GM12878 (cell line): Measurements from ENCODE around the gene KIAA1328. TPM values are rescaled to one million over a fixed set of nuclear protein-coding genes. Genes with fewer than 3 reads are reported as not detected.

Experiments used
- ATAC-seq: fragments of 200-7000 bp; cut with Tn5 transposase; 3 replicates; pipeline ENCODE4 v1.9.1; 2020; ENCODE audit warnings: mild to moderate bottlenecking, moderate library complexity
- BruUV-seq: library from RNA; stranded (reverse); fragments of 400-500 nt; replicated peaks from 2 replicates; lab custom pipeline; 2021; lab: Mats Ljungman, UMichigan
- CTCF ChIA-PET: fragments of 300-600 bp; sonication (Branson Sonifier 250); formaldehyde crosslinking; extraction: SDS; loops from one replicate; lab custom pipeline; 2021; ENCODE audit warnings: inconsistent platforms; lab: Yijun Ruan, JAX
- POLR2A ChIA-PET: fragments of 350-600 bp; formaldehyde crosslinking; extraction: SDS; loops from one replicate; lab custom pipeline; 2021; ENCODE audit warnings: inconsistent platforms; lab: Charles Lee
- RAD21 ChIA-PET: fragments of 300-600 bp; sonication (Branson Sonifier 250); formaldehyde crosslinking; loops from one replicate; lab custom pipeline; 2023; ENCODE audit warnings: antibody characterized with exemption; ENCODE audit not compliant: unreplicated experiment; lab: Charles Lee
- SMC1A ChIA-PET: fragments of 300-600 bp; sonication (Branson Sonifier 250); formaldehyde crosslinking; loops from one replicate; lab custom pipeline; 2023; ENCODE audit not compliant: unreplicated experiment, uncharacterized antibody; lab: Charles Lee
- DNase-seq: peaks from one replicate; pipeline ENCODE4 v3.0.0-alpha.2; 2011; ENCODE audit warnings: low read depth, low spot score
- FAIRE-seq: peaks from 3 replicates; lab custom pipeline; 2011; peaks lifted over from hg19 to GRCh38; lab: Jason Lieb, UNC
- H2AFZ ChIP-seq: 2 replicates; pipeline ENCODE4 v1.6.0; 2011; ENCODE audit warnings: low read depth, low read length, control low read depth; ENCODE audit not compliant: control insufficient read depth
- H3K27ac ChIP-seq: 2 replicates; pipeline ENCODE4 v1.5.1; 2011; ENCODE audit warnings: control low read depth; ENCODE audit not compliant: control insufficient read depth, insufficient read depth
- H3K27me3 ChIP-seq, 2 experiments: replicated peaks in 1 of 2; 2 replicates each; pipeline versions ENCODE4 v1.6.0 to v1.6.1; 2011; ENCODE audit warnings: low read length in 1 of 2; ENCODE audit not compliant: control insufficient read depth in 2 of 2, insufficient read depth in 2 of 2
- H3K36me3 ChIP-seq, 2 experiments: 2 replicates each; pipeline ENCODE4 v1.5.1; 2011; ENCODE audit warnings: low read length in 1 of 2; ENCODE audit not compliant: control insufficient read depth in 2 of 2, insufficient read depth in 2 of 2
- H3K4me1 ChIP-seq: 2 replicates; pipeline ENCODE4 v1.6.1; 2011; ENCODE audit warnings: mild to moderate bottlenecking, low read length, moderate library complexity, mixed read lengths; ENCODE audit not compliant: control insufficient read depth, insufficient read depth
- H3K4me2 ChIP-seq: 2 replicates; pipeline ENCODE4 v1.6.0; 2011; ENCODE audit warnings: control low read depth; ENCODE audit not compliant: control insufficient read depth, insufficient read depth
- H3K4me3 ChIP-seq: fragments of 200-600 bp; sonication (generic); 2 replicates; pipeline ENCODE4 v1.5.1; 2016
- H3K79me2 ChIP-seq: 2 replicates; pipeline ENCODE4 v1.6.0; 2011; ENCODE audit warnings: low read length; ENCODE audit not compliant: control insufficient read depth, insufficient read depth
- H3K9ac ChIP-seq: 2 replicates; pipeline ENCODE4 v1.8.0; 2011; ENCODE audit warnings: low read length, control low read depth, mixed read lengths; ENCODE audit not compliant: control insufficient read depth, insufficient read depth
- H3K9me3 ChIP-seq: replicated peaks from 3 replicates; pipeline ENCODE4 v1.5.1; 2011; ENCODE audit warnings: mild to moderate bottlenecking, low read length; ENCODE audit not compliant: control insufficient read depth, insufficient read depth
- H4K20me1 ChIP-seq: 2 replicates; pipeline ENCODE4 v1.6.0; 2011; ENCODE audit not compliant: control insufficient read depth, insufficient read depth
- CHD2 ChIP-seq: IDR thresholded peaks from 2 replicates; pipeline ENCODE4 v1.6.1; 2011; ENCODE audit warnings: low read depth, low read length, improper control_type of control experiment, borderline replicate concordance
- EGR1 ChIP-seq, 2 experiments: IDR thresholded peaks; 1 replicate in 1 of 2; 2 replicates in 1 of 2; pipeline ENCODE4 v1.6.1; 2011 to 2012; ENCODE audit warnings: low read depth in 2 of 2, low read length in 2 of 2, borderline replicate concordance in 1 of 2, mild to moderate bottlenecking in 1 of 2, moderate library complexity in 1 of 2
- ESRRA ChIP-seq: IDR thresholded peaks from 2 replicates; pipeline ENCODE4 v1.6.1; 2012; ENCODE audit warnings: mild to moderate bottlenecking, low read length, improper control_type of control experiment
- LARP7 ChIP-seq: fragments of 450-650 bp; IDR thresholded peaks from 2 replicates; pipeline ENCODE4 v1.6.1; 2017; ENCODE audit warnings: mild to moderate bottlenecking
- MTA2 ChIP-seq: fragments of 450-650 bp; IDR thresholded peaks from 2 replicates; pipeline ENCODE4 v1.6.1; 2016; ENCODE audit warnings: low read depth, mild to moderate bottlenecking, moderate library complexity
- MTA3 ChIP-seq: IDR thresholded peaks from 2 replicates; pipeline ENCODE4 v1.6.1; 2012; ENCODE audit warnings: low read length, inconsistent platforms, borderline replicate concordance
- POLR2AphosphoS2 ChIP-seq: IDR thresholded peaks from 2 replicates; pipeline ENCODE4 v1.6.1; 2011; ENCODE audit warnings: low read depth, mild to moderate bottlenecking, low read length, improper control_type of control experiment, moderate library complexity
- RB1 ChIP-seq: fragments of 450-650 bp; formaldehyde crosslinking; IDR thresholded peaks from 2 replicates; pipeline ENCODE4 v1.6.1; 2017; ENCODE audit warnings: mild to moderate bottlenecking, borderline replicate concordance
- RUNX3 ChIP-seq: IDR thresholded peaks from 2 replicates; pipeline ENCODE4 v1.6.1; 2012; ENCODE audit warnings: low read length, inconsistent platforms
- SREBF1 ChIP-seq: IDR thresholded peaks from 2 replicates; pipeline ENCODE4 v1.6.1; 2012; ENCODE audit warnings: mild to moderate bottlenecking, low read length
- SREBF2 ChIP-seq: IDR thresholded peaks from 2 replicates; pipeline ENCODE4 v1.6.1; 2012; ENCODE audit warnings: mild to moderate bottlenecking, low read length
- STAT1 ChIP-seq: fragments of 450-650 bp; conservative IDR thresholded peaks from 2 replicates; pipeline ENCODE4 v1.6.1; 2014; ENCODE audit warnings: antibody characterized with exemption, mild to moderate bottlenecking
- YBX1 ChIP-seq: fragments of 450-650 bp; IDR thresholded peaks from 2 replicates; pipeline ENCODE4 v1.6.1; 2016; ENCODE audit warnings: antibody characterized with exemption
- ZNF217 ChIP-seq: fragments of 450-650 bp; IDR thresholded peaks from 2 replicates; pipeline ENCODE4 v1.6.1; 2017; ENCODE audit warnings: antibody characterized with exemption, mild to moderate bottlenecking
- ZNF592 ChIP-seq: fragments of 450-650 bp; IDR thresholded peaks from 2 replicates; pipeline ENCODE4 v1.6.1; 2017; ENCODE audit warnings: mild to moderate bottlenecking, moderate library complexity
- ZSCAN29 ChIP-seq: fragments of 450-650 bp; IDR thresholded peaks from 2 replicates; pipeline ENCODE4 v1.6.1; 2017; ENCODE audit warnings: mild to moderate bottlenecking, moderate library complexity
- WGBS: methylation state at CpG from one replicate; pipeline ENCODE4 v1.1.6; 2016; ENCODE audit warnings: low lambda C conversion rate; ENCODE audit not compliant: insufficient replicate concordance, insufficient coverage; ENCODE audit errors: missing lambda C conversion rate; 5-methylcytosine and 5-hydroxymethylcytosine counted together
- in situ Hi-C: fragments of 300-500 bp; cut with MboI; formaldehyde crosslinking; loops from 9 replicates; pipeline ENCODE4 v1.14.3; 2018; ENCODE audit warnings: mixed read lengths
- intact Hi-C: fragments of 100-400 bp; cut with micrococcal nuclease; formaldehyde crosslinking; loops from one replicate; pipeline ENCODE4 v1.14.2; 2022; ENCODE audit not compliant: unreplicated experiment
- polyA plus RNA-seq, 11 experiments: library from polyadenylated mRNA; depleted of rRNA in 4 of 11; unstranded in 6 of 11; stranded (reverse) in 5 of 11; fragments of >200 nt; fragmentation: Nextera tagmentation in 4 of 11; fragmentation: Illumina TruSeq in 1 of 11; extraction: Ambion mirVana in 4 of 11; extraction: Trizol in 1 of 11; gene quantifications; 1 replicate in 1 of 11; 2 replicates in 10 of 11; pipeline versions ENCODE4 v1.2.1 to v1.2.3, GENCODE V29; 2011 to 2016; ENCODE audit warnings: inconsistent platforms in 2 of 11, missing spikeins in 2 of 11, low read depth in 1 of 11
- total RNA-seq, 4 experiments: library from RNA; depleted of rRNA in 3 of 4; stranded (reverse); fragments of >200 nt in 3 of 4; fragmentation: Illumina TruSeq in 1 of 4; extraction: Trizol in 1 of 4; gene quantifications; 2 replicates each; pipeline versions ENCODE4 v1.2.1 to v1.2.3, GENCODE V29; 2013 to 2021
- TF ChIP-seq, protein P1 (sequence below): IDR thresholded peaks from 2 replicates; pipeline ENCODE4 v1.6.1; 2011; ENCODE audit warnings: mild to moderate bottlenecking, low read depth, low read length, moderate library complexity; ENCODE audit not compliant: insufficient replicate concordance
- TF ChIP-seq, protein P2 (sequence below): fragments of 450-650 bp; IDR thresholded peaks from 2 replicates; pipeline ENCODE4 v1.6.1; 2018; ENCODE audit warnings: borderline replicate concordance, mild to moderate bottlenecking; ENCODE audit not compliant: partially characterized antibody

The KIAA1328 gene
- total and polyA plus RNA-seq, 10 of the 15 experiments (the other 5 are each of a cell fraction or from before 2014, with no cell fraction given), result 3.1 to 7.1 (median 4.6) TPM

DNA sequence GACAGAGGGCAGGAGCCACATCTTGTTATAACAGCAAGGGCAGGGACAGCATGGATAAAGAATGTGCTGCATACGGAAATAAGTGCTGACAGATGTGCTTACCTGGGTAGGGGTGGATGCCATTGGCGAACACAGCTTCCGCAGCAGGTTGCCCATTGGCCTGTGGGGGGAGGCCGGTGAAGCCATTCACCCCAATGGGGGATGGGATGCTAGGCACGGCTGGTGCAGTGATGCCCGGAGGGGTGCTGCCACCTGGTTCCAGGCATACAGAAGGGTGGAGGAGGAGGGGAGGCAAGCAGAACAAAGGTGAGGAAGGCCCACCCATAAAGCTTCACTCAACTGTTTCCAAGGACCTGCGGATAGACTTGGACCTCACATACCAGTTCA, 441.7 kb downstream of the KIAA1328 start (continued):
- TF ChIP-seq CHD2, result no peak
- no peak for TF ChIP-seq ZNF217
- TF ChIP-seq LARP7, result no peak
- TF ChIP-seq MTA2, result no peak
- no peak for TF ChIP-seq RUNX3
- no peak for TF ChIP-seq EGR1 (IDR thresholded peaks at IDR 0.05; ENCODE audit: borderline replicate concordance in 1 of 2, low read depth in 2 of 2, low read length in 2 of 2)
- TF ChIP-seq RB1, result no peak
- no peak for TF ChIP-seq POLR2AphosphoS2
- TF ChIP-seq ZSCAN29, result no peak
- TF ChIP-seq, all 136 proteins: peak for 0

GRCh38 chr18:37272226-37272625, 443.3 kb downstream of the KIAA1328 start:
- no peaks in the 10 kb centered on the region for H4K20me1 ChIP-seq
- no peaks in the 10 kb centered on the region; the same call in 2 of the 3 replicates for H3K9me3 ChIP-seq
- H3K9ac ChIP-seq, result no peak overlapping the region
- no peaks in the 10 kb centered on the region for H3K36me3 ChIP-seq
- in situ Hi-C loops (no loop called here), intact Hi-C loops (no loop called here)
- FAIRE-seq, result no peak
- H3K4me3 ChIP-seq, result no peak overlapping the region
- POLR2A ChIA-PET, result interaction anchor here (0.6 kb wide), 1 partner anchor 34 kb away, joined by 3 read pairs; no protein-coding TSS in a partner anchor
- CTCF ChIA-PET, result no interaction called here
- ATAC-seq, result no peak
- H2AFZ ChIP-seq, result no peak overlapping the region
- no TSS peak for BruUV-seq
- RAD21 ChIA-PET, result no interaction called here
- H3K27me3 ChIP-seq, result no peaks in the 10 kb centered on the region; a peak in 2 of 4 replicates
- H3K4me1 ChIP-seq, result no peaks in the 10 kb centered on the region
- SMC1A ChIA-PET, result no interaction called here
- no peaks in the 10 kb centered on the region for H3K79me2 ChIP-seq
- no peak overlapping the region for H3K27ac ChIP-seq
- no peak overlapping the region for H3K4me2 ChIP-seq
- no peak for DNase-seq
- WGBS, result 0% methylated on average over 2 of the region's 2 CpGs
- TF ChIP-seq ESRRA, result no peak
- TF ChIP-seq, protein P1, sequence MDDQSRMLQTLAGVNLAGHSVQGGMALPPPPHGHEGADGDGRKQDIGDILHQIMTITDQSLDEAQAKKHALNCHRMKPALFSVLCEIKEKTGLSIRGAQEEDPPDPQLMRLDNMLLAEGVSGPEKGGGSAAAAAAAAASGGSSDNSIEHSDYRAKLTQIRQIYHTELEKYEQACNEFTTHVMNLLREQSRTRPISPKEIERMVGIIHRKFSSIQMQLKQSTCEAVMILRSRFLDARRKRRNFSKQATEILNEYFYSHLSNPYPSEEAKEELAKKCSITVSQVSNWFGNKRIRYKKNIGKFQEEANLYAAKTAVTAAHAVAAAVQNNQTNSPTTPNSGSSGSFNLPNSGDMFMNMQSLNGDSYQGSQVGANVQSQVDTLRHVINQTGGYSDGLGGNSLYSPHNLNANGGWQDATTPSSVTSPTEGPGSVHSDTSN, result no peak
- TF ChIP-seq ZNF592, result no peak
- TF ChIP-seq YBX1, result no peak
- TF ChIP-seq STAT1, result no peak
- TF ChIP-seq SREBF2, result no peak
- TF ChIP-seq MTA3, result no peak
- TF ChIP-seq, protein P2, sequence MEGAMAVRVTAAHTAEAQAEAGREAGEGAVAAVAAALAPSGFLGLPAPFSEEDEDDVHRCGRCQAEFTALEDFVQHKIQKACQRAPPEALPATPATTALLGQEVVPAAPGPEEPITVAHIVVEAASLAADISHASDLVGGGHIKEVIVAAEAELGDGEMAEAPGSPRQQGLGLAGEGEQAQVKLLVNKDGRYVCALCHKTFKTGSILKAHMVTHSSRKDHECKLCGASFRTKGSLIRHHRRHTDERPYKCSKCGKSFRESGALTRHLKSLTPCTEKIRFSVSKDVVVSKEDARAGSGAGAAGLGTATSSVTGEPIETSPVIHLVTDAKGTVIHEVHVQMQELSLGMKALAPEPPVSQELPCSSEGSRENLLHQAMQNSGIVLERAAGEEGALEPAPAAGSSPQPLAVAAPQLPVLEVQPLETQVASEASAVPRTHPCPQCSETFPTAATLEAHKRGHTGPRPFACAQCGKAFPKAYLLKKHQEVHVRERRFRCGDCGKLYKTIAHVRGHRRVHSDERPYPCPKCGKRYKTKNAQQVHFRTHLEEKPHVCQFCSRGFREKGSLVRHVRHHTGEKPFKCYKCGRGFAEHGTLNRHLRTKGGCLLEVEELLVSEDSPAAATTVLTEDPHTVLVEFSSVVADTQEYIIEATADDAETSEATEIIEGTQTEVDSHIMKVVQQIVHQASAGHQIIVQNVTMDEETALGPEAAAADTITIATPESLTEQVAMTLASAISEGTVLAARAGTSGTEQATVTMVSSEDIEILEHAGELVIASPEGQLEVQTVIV, result no peak
- TF ChIP-seq SREBF1, result no peak
